22Rv1 (cell line): ENCODE results near the gene AP1S3.

Experiments used
- CTCF ChIP-seq: fragments of 450-650 bp; IDR thresholded peaks from 2 replicates; pipeline ENCODE4 v1.5.1; 2017; ENCODE audit warnings: mild to moderate bottlenecking
- ZFX ChIP-seq: fragments of 450-650 bp; IDR thresholded peaks from 2 replicates; pipeline ENCODE4 v1.6.1; 2017; ENCODE audit warnings: antibody characterized with exemption, borderline replicate concordance

DNA sequence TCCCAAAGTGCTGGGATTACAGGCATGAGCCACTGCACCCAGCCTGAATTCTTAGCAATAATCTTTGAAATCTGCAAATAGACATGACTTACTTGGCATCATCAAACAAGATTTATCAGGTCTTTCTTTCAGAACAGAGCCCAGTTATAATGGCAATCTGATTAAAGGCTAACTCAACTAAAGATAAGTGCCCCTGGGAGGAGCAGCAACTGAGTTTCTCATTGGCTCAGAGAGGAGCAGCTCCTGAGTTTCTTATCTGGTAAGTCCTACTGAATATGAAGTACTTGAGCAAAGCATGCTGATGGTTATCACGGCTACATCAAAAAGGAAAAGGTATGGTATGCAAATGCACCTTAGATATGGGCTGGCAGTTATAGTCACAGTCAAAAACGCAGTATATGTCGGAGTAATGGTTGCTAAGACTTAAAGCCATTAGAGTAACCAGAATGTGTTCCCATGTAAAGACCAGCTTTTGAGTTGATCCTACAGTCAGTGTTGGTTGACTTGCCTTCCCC lies 15.0 kb upstream of the AP1S3 start:
- TF ChIP-seq CTCF: no peak
- no peak for TF ChIP-seq ZFX
